ENCODE measurements around the gene KIR3DL1.
"Not testable (repeated sequence)": the region's sequence is repeated elsewhere in the genome, so short reads cannot be mapped to it uniquely, and the experiment has no call there.

The KIR3DL1 gene

DNA sequence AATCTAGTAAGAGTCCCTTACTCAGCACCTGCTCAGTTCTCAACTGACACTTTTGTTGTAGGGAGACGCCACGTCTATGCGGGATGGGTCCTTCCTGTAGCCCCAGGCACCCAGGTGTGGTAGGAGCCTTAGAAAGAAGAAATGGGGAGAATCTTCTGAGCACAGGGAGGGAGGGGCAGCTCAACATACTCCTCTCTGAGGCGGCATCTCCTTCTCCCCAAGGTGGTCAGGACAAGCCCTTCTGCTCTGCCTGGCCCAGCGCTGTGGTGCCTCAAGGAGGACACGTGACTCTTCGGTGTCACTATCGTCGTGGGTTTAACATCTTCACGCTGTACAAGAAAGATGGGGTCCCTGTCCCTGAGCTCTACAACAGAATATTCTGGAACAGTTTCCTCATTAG lies 11.7 kb upstream of the KIR3DL1 start:
- TF ChIP-seq, protein P1, sequence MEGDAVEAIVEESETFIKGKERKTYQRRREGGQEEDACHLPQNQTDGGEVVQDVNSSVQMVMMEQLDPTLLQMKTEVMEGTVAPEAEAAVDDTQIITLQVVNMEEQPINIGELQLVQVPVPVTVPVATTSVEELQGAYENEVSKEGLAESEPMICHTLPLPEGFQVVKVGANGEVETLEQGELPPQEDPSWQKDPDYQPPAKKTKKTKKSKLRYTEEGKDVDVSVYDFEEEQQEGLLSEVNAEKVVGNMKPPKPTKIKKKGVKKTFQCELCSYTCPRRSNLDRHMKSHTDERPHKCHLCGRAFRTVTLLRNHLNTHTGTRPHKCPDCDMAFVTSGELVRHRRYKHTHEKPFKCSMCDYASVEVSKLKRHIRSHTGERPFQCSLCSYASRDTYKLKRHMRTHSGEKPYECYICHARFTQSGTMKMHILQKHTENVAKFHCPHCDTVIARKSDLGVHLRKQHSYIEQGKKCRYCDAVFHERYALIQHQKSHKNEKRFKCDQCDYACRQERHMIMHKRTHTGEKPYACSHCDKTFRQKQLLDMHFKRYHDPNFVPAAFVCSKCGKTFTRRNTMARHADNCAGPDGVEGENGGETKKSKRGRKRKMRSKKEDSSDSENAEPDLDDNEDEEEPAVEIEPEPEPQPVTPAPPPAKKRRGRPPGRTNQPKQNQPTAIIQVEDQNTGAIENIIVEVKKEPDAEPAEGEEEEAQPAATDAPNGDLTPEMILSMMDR (IDR thresholded peaks at IDR 0.05) = no peak

DNA sequence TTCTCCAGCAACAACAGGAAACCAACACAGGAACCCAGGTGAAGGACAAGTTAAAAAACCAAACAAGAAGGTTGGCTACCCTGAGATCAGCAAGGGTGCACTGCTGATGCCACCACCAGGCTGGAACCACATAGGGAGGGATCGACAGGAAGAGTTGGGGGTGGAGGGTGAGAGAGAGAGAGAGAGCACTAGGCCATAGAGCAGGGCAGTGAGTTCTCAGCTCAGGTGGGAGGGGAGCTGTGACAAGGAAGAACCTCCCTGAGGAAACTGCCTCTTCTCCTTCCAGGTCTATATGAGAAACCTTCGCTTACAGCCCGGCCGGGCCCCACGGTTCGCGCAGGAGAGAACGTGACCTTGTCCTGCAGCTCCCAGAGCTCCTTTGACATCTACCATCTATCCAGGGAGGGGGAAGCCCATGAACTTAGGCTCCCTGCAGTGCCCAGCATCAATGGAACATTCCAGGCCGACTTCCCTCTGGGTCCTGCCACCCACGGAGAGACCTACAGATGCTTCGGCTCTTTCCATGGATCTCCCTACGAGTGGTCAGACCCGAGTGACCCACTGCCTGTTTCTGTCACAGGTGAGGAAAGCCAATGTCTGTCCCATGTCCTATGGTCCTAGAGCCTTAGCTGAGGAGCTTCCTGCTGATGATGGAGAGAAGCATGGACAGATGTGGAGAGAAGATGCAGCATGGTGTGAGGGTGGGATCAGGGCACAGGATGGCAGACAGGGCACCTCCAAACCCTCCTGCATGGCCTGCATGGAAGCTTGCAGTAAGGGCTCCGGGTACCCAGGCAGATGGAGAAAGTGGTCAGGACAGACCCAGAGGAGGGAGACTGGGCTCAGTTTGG lies 10.4 kb upstream of the KIR3DL1 start:
- TF ChIP-seq, protein P1 (IDR thresholded peaks at IDR 0.05) = no peak

DNA sequence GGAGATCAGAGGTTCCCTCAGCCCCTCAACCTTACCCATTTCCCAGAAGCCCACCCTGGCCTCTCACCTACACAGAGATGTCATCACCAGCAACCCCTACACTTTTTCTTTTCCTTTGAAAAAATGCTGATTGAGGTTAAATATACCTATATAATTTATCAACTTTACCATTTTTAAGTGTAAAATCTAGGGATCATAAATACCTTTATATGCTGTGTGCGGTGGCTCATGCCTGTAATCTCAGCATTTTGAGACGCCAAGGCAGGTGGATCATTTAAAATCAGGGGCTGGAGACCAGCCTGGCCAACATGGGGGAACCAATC lies 9.8 kb upstream of the KIR3DL1 start:
- TF ChIP-seq, protein P1 (IDR thresholded peaks at IDR 0.05) = no peak

DNA sequence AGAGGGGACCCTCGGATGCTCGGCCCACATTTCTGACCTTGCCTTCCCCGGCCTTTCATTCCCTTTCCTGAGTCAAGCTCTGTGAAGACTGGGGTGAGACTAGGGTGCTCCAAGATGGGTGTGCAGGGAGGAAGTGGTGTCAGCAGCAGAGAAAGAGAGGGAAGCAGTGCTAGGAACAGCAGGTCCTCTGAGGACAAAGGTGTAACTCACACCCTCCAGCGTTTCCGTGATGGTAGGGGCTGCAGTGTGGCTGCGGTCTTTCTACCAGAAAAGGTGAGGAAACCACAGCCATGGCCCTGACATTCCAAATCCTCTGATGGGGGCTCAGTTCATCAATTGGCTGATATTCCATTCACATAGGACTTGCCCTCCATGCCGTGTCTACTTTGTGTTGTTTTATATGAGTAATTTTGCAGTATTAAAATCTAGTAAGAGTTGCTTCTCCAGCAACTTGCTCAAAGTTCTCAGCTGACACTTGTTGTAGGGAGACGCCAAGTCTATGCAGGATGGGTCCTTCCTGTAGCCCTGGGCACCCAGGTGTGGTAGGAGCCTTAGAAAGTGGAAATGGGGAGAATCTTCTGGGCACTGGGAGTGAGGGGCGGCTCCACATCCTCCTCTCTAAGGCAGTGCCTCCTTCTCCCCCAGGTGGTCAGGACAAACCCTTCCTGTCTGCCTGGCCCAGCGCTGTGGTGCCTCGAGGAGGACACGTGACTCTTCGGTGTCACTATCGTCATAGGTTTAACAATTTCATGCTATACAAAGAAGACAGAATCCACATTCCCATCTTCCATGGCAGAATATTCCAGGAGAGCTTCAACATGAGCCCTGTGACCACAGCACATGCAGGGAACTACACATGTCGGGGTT lies 1.6 kb downstream of the KIR3DL1 start:
- TF ChIP-seq, protein P1 (IDR thresholded peaks at IDR 0.05) = no peak

DNA sequence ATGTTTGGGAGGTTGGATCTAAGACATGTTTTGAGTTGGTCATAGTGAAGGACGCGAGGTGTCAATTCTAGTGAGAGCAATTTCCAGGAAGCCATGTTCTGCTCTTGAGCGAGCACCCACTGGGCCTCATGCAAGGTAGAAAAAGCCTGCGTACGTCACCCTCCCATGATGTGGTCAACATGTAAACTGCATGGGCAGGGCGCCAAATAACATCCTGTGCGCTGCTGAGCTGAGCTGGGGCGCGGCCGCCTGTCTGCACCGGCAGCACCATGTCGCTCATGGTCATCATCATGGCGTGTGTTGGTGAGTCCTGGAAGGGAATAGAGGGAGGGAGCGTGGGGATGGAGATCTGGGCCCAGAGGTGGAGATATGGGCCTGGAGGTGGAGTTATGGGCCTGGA lies 16.2 kb downstream of the KIR3DL1 start, which contains the start of gene KIR2DS4:
Gene KIR2DS4 (plus strand): TSS at position 181 of the 400 bp plus-strand sequence.
- TF ChIP-seq, protein P1 (IDR thresholded peaks at IDR 0.05) = not testable (repeated sequence)

DNA sequence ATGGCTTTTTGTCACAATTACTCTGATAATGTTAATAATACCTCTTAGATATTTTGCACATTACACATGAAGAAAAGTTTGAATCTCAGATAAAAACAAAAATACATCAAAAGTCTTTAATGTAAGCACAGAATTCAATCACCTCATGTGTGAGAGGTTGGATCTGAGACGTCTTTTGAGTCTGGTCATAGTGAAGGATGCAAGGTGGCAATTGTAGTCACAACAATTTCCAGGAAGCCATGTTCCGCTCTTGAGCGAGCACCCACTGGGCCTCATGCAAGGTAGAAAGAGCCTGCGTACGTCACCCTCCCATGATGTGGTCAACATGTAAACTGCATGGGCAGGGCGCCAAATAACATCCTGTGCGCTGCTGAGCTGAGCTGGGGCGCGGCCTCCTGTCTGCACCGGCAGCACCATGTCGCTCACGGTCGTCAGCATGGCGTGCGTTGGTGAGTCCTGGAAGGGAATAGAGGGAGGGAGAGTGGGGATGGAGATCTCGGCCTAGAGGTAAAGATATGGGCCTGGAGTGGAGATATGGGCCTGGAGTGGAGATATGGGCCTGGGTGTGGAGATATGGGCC lies 33.9 kb downstream of the KIR3DL1 start, which contains the start of gene KIR3DL2:
Gene KIR3DL2 (plus strand): TSS at position 383 of the 580 bp plus-strand sequence. CDS start 33 bp downstream, at position 416.
- TF ChIP-seq, protein P1 (IDR thresholded peaks at IDR 0.05) = not testable (repeated sequence)

DNA sequence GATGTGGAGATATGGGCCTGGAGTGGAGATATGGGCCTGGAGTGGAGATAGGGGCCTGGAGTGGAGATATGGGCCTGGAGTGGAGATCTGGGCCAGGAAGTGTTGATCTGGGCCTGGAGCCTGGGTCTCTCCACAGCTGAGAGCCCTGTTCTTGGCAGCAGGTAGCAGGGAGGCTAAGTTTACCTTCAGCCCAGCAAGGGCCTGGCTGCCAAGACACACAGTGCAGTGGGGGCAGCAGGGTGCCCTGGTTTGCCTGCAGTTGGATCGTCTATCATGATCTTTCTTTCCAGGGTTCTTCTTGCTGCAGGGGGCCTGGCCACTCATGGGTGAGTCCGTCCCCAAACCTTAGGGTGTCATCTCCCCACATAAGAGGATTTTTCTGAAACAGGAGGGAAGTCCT lies 34.7 kb downstream of the KIR3DL1 start:
- TF ChIP-seq, protein P1 (IDR thresholded peaks at IDR 0.05) = no peak
